ENCODE results near the gene ARHGAP22. TPM values are rescaled to one million over a fixed set of nuclear protein-coding genes. Genes with fewer than 3 reads are reported as not detected.

ARHGAP22 gene
- total and polyA plus RNA-seq, 2 experiments from 2014 or later: 3.2 to 7.8 TPM

DNA sequence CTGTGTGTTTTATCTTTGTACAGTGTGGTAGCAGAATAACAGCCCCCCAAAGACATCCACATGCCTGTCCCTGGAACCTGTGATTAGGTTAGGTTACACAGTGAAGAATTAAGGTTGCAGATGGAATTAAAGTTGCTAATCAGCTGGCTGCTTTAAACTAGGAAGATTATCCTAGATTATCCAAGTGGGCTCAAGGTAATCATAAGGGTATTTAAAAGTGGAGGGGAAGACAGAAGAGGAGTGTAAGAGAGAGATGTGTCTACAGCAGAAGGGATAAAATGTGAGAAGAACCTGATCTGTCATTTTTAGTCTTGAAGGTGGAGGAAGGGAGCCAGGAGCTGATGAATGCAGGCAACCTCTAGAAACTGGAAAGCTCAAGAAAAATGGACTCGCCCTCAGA is 117.6 kb downstream of the ARHGAP22 start:
- Histone ChIP-seq H3K9me3 (ENCODE audit: low read depth) (no peaks in the 10 kb centered on the region), H3K27me3 (no peaks in the 10 kb centered on the region), H3K27ac (no peak overlapping the region), H3K4me1 (ENCODE audit: low read depth) (peaks cover 3% of the 10 kb centered on the region), H3K36me3 (no peaks in the 10 kb centered on the region), H3K4me3 (no peak overlapping the region)
- TF ChIP-seq, protein P1, sequence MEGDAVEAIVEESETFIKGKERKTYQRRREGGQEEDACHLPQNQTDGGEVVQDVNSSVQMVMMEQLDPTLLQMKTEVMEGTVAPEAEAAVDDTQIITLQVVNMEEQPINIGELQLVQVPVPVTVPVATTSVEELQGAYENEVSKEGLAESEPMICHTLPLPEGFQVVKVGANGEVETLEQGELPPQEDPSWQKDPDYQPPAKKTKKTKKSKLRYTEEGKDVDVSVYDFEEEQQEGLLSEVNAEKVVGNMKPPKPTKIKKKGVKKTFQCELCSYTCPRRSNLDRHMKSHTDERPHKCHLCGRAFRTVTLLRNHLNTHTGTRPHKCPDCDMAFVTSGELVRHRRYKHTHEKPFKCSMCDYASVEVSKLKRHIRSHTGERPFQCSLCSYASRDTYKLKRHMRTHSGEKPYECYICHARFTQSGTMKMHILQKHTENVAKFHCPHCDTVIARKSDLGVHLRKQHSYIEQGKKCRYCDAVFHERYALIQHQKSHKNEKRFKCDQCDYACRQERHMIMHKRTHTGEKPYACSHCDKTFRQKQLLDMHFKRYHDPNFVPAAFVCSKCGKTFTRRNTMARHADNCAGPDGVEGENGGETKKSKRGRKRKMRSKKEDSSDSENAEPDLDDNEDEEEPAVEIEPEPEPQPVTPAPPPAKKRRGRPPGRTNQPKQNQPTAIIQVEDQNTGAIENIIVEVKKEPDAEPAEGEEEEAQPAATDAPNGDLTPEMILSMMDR (IDR thresholded peaks at IDR 0.05; ENCODE audit: low read depth, low read length): no peak
- no peak for DNase-seq (ENCODE audit: low read depth in 1 of 2, low spot score in 1 of 2)

DNA sequence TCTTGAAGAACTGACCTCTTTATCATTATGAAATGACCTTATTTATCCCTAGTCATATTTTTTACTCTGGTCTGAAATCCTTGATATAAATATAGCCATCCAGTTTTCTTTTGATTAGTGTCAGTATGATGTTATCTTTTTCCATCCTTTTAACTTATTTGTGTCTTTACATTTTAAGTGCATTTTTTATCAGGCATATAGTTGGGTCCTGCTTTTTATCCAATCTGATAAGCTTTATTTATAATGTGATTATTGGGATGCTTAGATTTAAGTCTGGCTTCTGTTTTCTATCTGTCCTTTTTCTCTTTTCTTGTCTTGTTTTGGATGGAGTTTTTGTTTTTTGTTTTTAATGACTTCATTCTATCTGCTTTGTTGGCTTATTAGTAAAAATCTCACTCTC is 119.2 kb downstream of the ARHGAP22 start:
- Histone ChIP-seq H3K36me3 (no peaks in the 10 kb centered on the region), H3K27ac (no peak overlapping the region), H3K4me1 (ENCODE audit: low read depth) (peaks cover 9% of the 10 kb centered on the region), H3K4me3 (no peak overlapping the region), H3K9me3 (ENCODE audit: low read depth) (no peaks in the 10 kb centered on the region), H3K27me3 (no peaks in the 10 kb centered on the region)
- TF ChIP-seq, protein P1 (IDR thresholded peaks at IDR 0.05; ENCODE audit: low read depth, low read length): no peak
- no peak for DNase-seq (ENCODE audit: low read depth in 1 of 2, low spot score in 1 of 2)

DNA sequence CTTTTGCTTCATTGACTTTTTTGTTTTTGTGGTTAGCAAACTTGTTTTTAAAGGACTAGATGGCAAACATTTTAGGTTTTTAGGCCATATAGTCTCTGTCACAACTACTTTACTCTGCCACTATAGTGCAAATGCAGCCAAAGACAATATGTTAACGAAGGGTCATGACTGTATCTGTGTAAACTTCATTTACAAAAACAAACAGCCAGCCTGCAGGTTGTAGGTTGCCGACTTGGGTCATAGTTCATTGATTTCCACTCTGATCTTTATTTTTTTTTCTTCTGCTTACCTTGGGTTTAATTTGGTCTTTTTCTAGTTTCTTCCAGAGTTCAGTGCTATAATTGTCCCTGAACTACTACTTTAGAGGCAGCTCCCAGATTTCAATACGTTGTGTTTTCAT is 120.0 kb downstream of the ARHGAP22 start:
- no peaks in the 10 kb centered on the region for H3K9me3 ChIP-seq (ENCODE audit: low read depth)
- H3K4me1 ChIP-seq (ENCODE audit: low read depth): peaks cover 9% of the 10 kb centered on the region
- DNase-seq (ENCODE audit: low read depth in 1 of 2, low spot score in 1 of 2): no peak
- no peaks in the 10 kb centered on the region for H3K27me3 ChIP-seq
- H3K36me3 ChIP-seq: no peaks in the 10 kb centered on the region
- no peak overlapping the region for H3K4me3 ChIP-seq
- TF ChIP-seq, protein P1 (IDR thresholded peaks at IDR 0.05; ENCODE audit: low read depth, low read length): no peak
- H3K27ac ChIP-seq: no peak overlapping the region

DNA sequence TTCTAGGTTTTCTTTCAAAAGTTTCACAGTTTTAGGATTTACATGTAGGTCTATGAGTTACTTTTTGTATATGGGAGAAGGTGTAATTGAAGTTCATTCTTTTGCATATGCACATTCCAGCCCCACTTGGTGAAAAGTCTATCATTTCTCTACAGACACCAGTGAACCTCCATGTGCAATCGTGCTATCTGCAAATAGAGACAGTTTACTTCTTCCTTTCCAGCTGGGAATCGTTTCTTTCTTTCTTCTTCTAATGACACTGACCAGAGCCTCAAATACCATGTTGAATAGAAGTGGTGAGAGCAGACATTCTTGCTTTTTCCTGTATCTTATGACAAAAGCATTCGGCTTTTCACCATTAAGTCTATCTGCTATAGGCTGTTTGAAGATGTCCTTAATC is 122.7 kb downstream of the ARHGAP22 start:
- no peak for DNase-seq (ENCODE audit: low read depth in 1 of 2, low spot score in 1 of 2)
- H3K36me3 ChIP-seq: no peaks in the 10 kb centered on the region
- H3K4me1 ChIP-seq (ENCODE audit: low read depth): peaks cover 9% of the 10 kb centered on the region
- no peak overlapping the region for H3K27ac ChIP-seq
- no peak overlapping the region for H3K4me3 ChIP-seq
- no peaks in the 10 kb centered on the region for H3K9me3 ChIP-seq (ENCODE audit: low read depth)
- no peaks in the 10 kb centered on the region for H3K27me3 ChIP-seq
- TF ChIP-seq, protein P1 (IDR thresholded peaks at IDR 0.05; ENCODE audit: low read depth, low read length): no peak

DNA sequence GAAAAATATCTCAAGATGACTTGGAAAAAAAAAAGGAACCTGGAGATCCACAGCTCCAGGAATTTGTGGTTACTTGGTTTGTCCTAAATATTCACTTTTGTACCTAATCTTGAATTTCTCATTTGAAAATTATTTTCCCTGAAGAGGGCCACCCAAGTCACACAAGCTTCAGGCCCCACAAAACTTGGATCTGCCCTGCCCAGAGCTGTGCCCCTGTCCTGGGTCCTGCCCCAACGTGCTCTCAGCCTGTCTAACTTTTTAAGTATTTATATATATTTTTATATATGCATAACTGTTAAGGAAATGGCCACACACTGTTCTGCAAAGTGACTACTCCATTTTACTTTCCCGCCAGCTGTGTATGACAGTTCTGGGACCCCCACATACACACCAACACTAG is 123.5 kb downstream of the ARHGAP22 start:
- Histone ChIP-seq H3K36me3 (no peaks in the 10 kb centered on the region), H3K4me1 (ENCODE audit: low read depth) (peaks cover 12% of the 10 kb centered on the region), H3K27ac (peak overlapping the region; percentile 26), H3K27me3 (no peaks in the 10 kb centered on the region), H3K4me3 (no peak overlapping the region), H3K9me3 (ENCODE audit: low read depth) (no peaks in the 10 kb centered on the region)
- DNase-seq (ENCODE audit: low read depth in 1 of 2, low spot score in 1 of 2): no peak
- TF ChIP-seq, protein P1 (IDR thresholded peaks at IDR 0.05; ENCODE audit: low read depth, low read length): no peak
